GM18505 (cell line): Measurements from ENCODE around the gene MINDY4B.

Source experiments
- ATAC-seq: cut with Tn5 transposase; IDR thresholded peaks from one replicate; pipeline ENCODE4 v1.9.1; 2021; ENCODE audit not compliant: unreplicated experiment
- POLR2A ChIP-seq: IDR thresholded peaks from 4 replicates; pipeline ENCODE4 v1.6.1; 2011; ENCODE audit warnings: borderline replicate concordance; ENCODE audit not compliant: insufficient read depth, insufficient read length; ENCODE audit errors: extremely low read depth

Gene MINDY4B

GRCh38 chr3:150850191-150850590 is 55.0 kb downstream of the MINDY4B start:
- ATAC-seq, result no peak
- TF ChIP-seq POLR2A, result no peak

GRCh38 chr3:150848864-150849263 is 56.4 kb downstream of the MINDY4B start:
- TF ChIP-seq POLR2A, result no peak
- no peak for ATAC-seq

- no peak for ATAC-seq
- no peak for TF ChIP-seq POLR2A
Measured at GRCh38 chr3:150847433-150847832, 57.8 kb downstream of the MINDY4B start.

GRCh38 chr3:150844484-150844883 is 60.8 kb downstream of the MINDY4B start:
- no peak for ATAC-seq
- no peak for TF ChIP-seq POLR2A

GRCh38 chr3:150843241-150843640 is 62.0 kb downstream of the MINDY4B start:
- no peak for TF ChIP-seq POLR2A
- ATAC-seq, result no peak

GRCh38 chr3:150840802-150841515 is 64.3 kb downstream of the MINDY4B start:
- no peak for TF ChIP-seq POLR2A
- no peak for ATAC-seq

- no peak for TF ChIP-seq POLR2A
- no peak for ATAC-seq
Measured at GRCh38 chr3:150830745-150831144, 74.5 kb downstream of the MINDY4B start.

GRCh38 chr3:150830094-150830681 is 75.1 kb downstream of the MINDY4B start:
- no peak for TF ChIP-seq POLR2A
- ATAC-seq, result no peak

- no peak for ATAC-seq
- no peak for TF ChIP-seq POLR2A
Measured at GRCh38 chr3:150829408-150829807, 75.8 kb downstream of the MINDY4B start.

GRCh38 chr3:150828997-150829396 is 76.2 kb downstream of the MINDY4B start:
- TF ChIP-seq POLR2A, result no peak
- ATAC-seq, result no peak

- no peak for TF ChIP-seq POLR2A
- no peak for ATAC-seq
Measured at GRCh38 chr3:150828261-150828660, 77.0 kb downstream of the MINDY4B start.

- no peak for TF ChIP-seq POLR2A
- no peak for ATAC-seq
Measured at GRCh38 chr3:150826466-150827282, 78.6 kb downstream of the MINDY4B start.

- no peak for TF ChIP-seq POLR2A
Measured at GRCh38 chr3:150825916-150826377, 79.3 kb downstream of the MINDY4B start.

More at GRCh38 chr3:150825916-150826377, 79.3 kb downstream of the MINDY4B start:
- no peak for ATAC-seq
